ENCODE results near the gene PPDPF. TPM values are rescaled to one million over a fixed set of nuclear protein-coding genes. Genes with fewer than 3 reads are reported as not detected.

Gene PPDPF
- total RNA-seq, 1 donor from 2014 or later, result 159 TPM

GRCh38 chr20:63487116-63487764 lies 33.3 kb upstream of the PPDPF start:
- intact Hi-C loops (cut with micrococcal nuclease), result no loop called here

GRCh38 chr20:63487781-63488241 lies 32.8 kb upstream of the PPDPF start:
- intact Hi-C loops (cut with micrococcal nuclease), result no loop called here

GRCh38 chr20:63488315-63489251 lies 32.0 kb upstream of the PPDPF start:
- intact Hi-C loops (cut with micrococcal nuclease), result no loop called here

- intact Hi-C loops (cut with micrococcal nuclease), result no loop called here
Measured at GRCh38 chr20:63490416-63490815, 30.1 kb upstream of the PPDPF start.

GRCh38 chr20:63491078-63491477 lies 29.5 kb upstream of the PPDPF start:
- intact Hi-C loops (cut with micrococcal nuclease), result no loop called here

GRCh38 chr20:63491635-63492230 lies 28.8 kb upstream of the PPDPF start:
- intact Hi-C loops (cut with micrococcal nuclease), result no loop called here

GRCh38 chr20:63492518-63492917 lies 28.0 kb upstream of the PPDPF start:
- intact Hi-C loops (cut with micrococcal nuclease), result no loop called here

GRCh38 chr20:63492982-63493381 lies 27.6 kb upstream of the PPDPF start:
- intact Hi-C loops (cut with micrococcal nuclease), result no loop called here

- intact Hi-C loops (cut with micrococcal nuclease), result no loop called here
Measured at GRCh38 chr20:63493563-63494020, 27.0 kb upstream of the PPDPF start.

- intact Hi-C loops (cut with micrococcal nuclease), result no loop called here
Measured at GRCh38 chr20:63494084-63494419, 26.5 kb upstream of the PPDPF start.

GRCh38 chr20:63494420-63495166 lies 26.0 kb upstream of the PPDPF start:
- intact Hi-C loops (cut with micrococcal nuclease), result no loop called here

- intact Hi-C loops (cut with micrococcal nuclease), result no loop called here
Measured at GRCh38 chr20:63495167-63495720, 25.3 kb upstream of the PPDPF start.

- intact Hi-C loops (cut with micrococcal nuclease), result loop anchor here (1.0 kb wide), 1 partner anchor 24 kb away; the partner anchor contains the start of gene PPDPF
Measured at GRCh38 chr20:63495741-63496595, 24.6 kb upstream of the PPDPF start.

- intact Hi-C loops (cut with micrococcal nuclease), result loop anchor here (1.0 kb wide), 1 partner anchor 24 kb away; the partner anchor contains the start of gene PPDPF
Measured at GRCh38 chr20:63496596-63497120, 23.9 kb upstream of the PPDPF start.

GRCh38 chr20:63497138-63497945 lies 23.2 kb upstream of the PPDPF start:
- intact Hi-C loops (cut with micrococcal nuclease), result no loop called here

- intact Hi-C loops (cut with micrococcal nuclease), result no loop called here
Measured at GRCh38 chr20:63497946-63498935, 22.3 kb upstream of the PPDPF start.

- intact Hi-C loops (cut with micrococcal nuclease), result no loop called here
Measured at GRCh38 chr20:63498960-63499337, 21.6 kb upstream of the PPDPF start, which contains the start of gene EEF1A2. Gene EEF1A2 (minus strand): TSS chr20:63499083. CDS start chr20:63497763, 1,320 bp downstream.
